ENCODE data around the gene FAM50B.
A peak's percentile ranks its signal among the peaks of the same experiment; 100 is the strongest.

The FAM50B gene

GRCh38 chr6:3848380-3848779 lies 793 bp upstream of the FAM50B start:
- Histone ChIP-seq H3K4me2 (ENCODE audit: low read length) (peak overlapping the region; percentile 51), H3K27ac (ENCODE audit: low read depth, low read length) (no peak overlapping the region)
- TF ChIP-seq EZH2phosphoT487 (IDR thresholded peaks at IDR 0.05; ENCODE audit: borderline replicate concordance, low read length) (no peak), CTCF (IDR thresholded peaks at IDR 0.05; ENCODE audit: low read depth, low read length, poor library complexity, severe bottlenecking) (no peak)

GRCh38 chr6:3849681-3850450 lies 693 bp downstream of the FAM50B start:
- H3K4me2 ChIP-seq (ENCODE audit: low read length) = peak overlapping the region; percentile 51
- no peak overlapping the region for H3K27ac ChIP-seq (ENCODE audit: low read depth, low read length)
- no peaks in the 10 kb centered on the region for H3K36me3 ChIP-seq (ENCODE audit: control insufficient read depth, low read length)
- H3K79me2 ChIP-seq (ENCODE audit: control insufficient read depth, low read length) = no peaks in the 10 kb centered on the region
- no peak for TF ChIP-seq EZH2phosphoT487 (IDR thresholded peaks at IDR 0.05; ENCODE audit: borderline replicate concordance, low read length)
- TF ChIP-seq CTCF (IDR thresholded peaks at IDR 0.05; ENCODE audit: low read depth, low read length, poor library complexity, severe bottlenecking) = no peak
- H3K27me3 ChIP-seq (ENCODE audit: control insufficient read depth, low read length) = no peaks in the 10 kb centered on the region
- no peaks in the 10 kb centered on the region for H3K9me2 ChIP-seq (replicated peaks; ENCODE audit: control insufficient read depth, low read length)
- H3K9me3 ChIP-seq (ENCODE audit: control insufficient read depth, insufficient read depth, low read length) = peaks cover 4% of the 10 kb centered on the region; the same call in 1 of the 2 replicates
- peak overlapping the region; percentile 78 for H3K4me3 ChIP-seq (ENCODE audit: low read length)
- H3K4me1 ChIP-seq (ENCODE audit: control insufficient read depth, low read length) = peaks cover 10% of the 10 kb centered on the region
- H4K20me1 ChIP-seq (ENCODE audit: control insufficient read depth, insufficient read depth, low read depth, low read length) = no peaks in the 10 kb centered on the region
- H3F3A ChIP-seq (ENCODE audit: control insufficient read depth, insufficient read depth) = no peaks in the 10 kb centered on the region

More at GRCh38 chr6:3848380-3848779, 793 bp upstream of the FAM50B start:
- H3K9me3 ChIP-seq (ENCODE audit: control insufficient read depth, insufficient read depth, low read length) = peaks cover 4% of the 10 kb centered on the region; the same call in 1 of the 2 replicates
- no peaks in the 10 kb centered on the region for H3K79me2 ChIP-seq (ENCODE audit: control insufficient read depth, low read length)
- H3K27me3 ChIP-seq (ENCODE audit: control insufficient read depth, low read length) = no peaks in the 10 kb centered on the region
- H4K20me1 ChIP-seq (ENCODE audit: control insufficient read depth, insufficient read depth, low read depth, low read length) = no peaks in the 10 kb centered on the region
- no peaks in the 10 kb centered on the region for H3K9me2 ChIP-seq (replicated peaks; ENCODE audit: control insufficient read depth, low read length)
- peaks cover 13% of the 10 kb centered on the region for H3K4me1 ChIP-seq (ENCODE audit: control insufficient read depth, low read length)
- H3F3A ChIP-seq (ENCODE audit: control insufficient read depth, insufficient read depth) = no peaks in the 10 kb centered on the region
- peak overlapping the region; percentile 78 for H3K4me3 ChIP-seq (ENCODE audit: low read length)
- no peaks in the 10 kb centered on the region for H3K36me3 ChIP-seq (ENCODE audit: control insufficient read depth, low read length)

GRCh38 chr6:3850451-3851203 lies 1.5 kb downstream of the FAM50B start:
- no peaks in the 10 kb centered on the region for H3K27me3 ChIP-seq (ENCODE audit: control insufficient read depth, low read length)

More at GRCh38 chr6:3850451-3851203, 1.5 kb downstream of the FAM50B start:
- H3K79me2 ChIP-seq (ENCODE audit: control insufficient read depth, low read length) = no peaks in the 10 kb centered on the region
- H3F3A ChIP-seq (ENCODE audit: control insufficient read depth, insufficient read depth) = no peaks in the 10 kb centered on the region
- H3K4me2 ChIP-seq (ENCODE audit: low read length) = no peak overlapping the region
- no peak for TF ChIP-seq CTCF (IDR thresholded peaks at IDR 0.05; ENCODE audit: low read depth, low read length, poor library complexity, severe bottlenecking)
- TF ChIP-seq EZH2phosphoT487 (IDR thresholded peaks at IDR 0.05; ENCODE audit: borderline replicate concordance, low read length) = no peak
- H4K20me1 ChIP-seq (ENCODE audit: control insufficient read depth, insufficient read depth, low read depth, low read length) = no peaks in the 10 kb centered on the region
- peaks cover 4% of the 10 kb centered on the region; the same call in 1 of the 2 replicates for H3K9me3 ChIP-seq (ENCODE audit: control insufficient read depth, insufficient read depth, low read length)
- no peaks in the 10 kb centered on the region for H3K9me2 ChIP-seq (replicated peaks; ENCODE audit: control insufficient read depth, low read length)
- no peaks in the 10 kb centered on the region for H3K36me3 ChIP-seq (ENCODE audit: control insufficient read depth, low read length)
- H3K4me3 ChIP-seq (ENCODE audit: low read length) = no peak overlapping the region
- peaks cover 10% of the 10 kb centered on the region for H3K4me1 ChIP-seq (ENCODE audit: control insufficient read depth, low read length)
- no peak overlapping the region for H3K27ac ChIP-seq (ENCODE audit: low read depth, low read length)
